HG03378 (cell line): Measurements from ENCODE around the gene HMGCS2.

ENCODE experiments used
- ATAC-seq: cut with Tn5 transposase; IDR thresholded peaks from one replicate; pipeline ENCODE4 v1.9.1; 2021; ENCODE audit warnings: mild to moderate bottlenecking, moderate library complexity; ENCODE audit not compliant: unreplicated experiment

HMGCS2 gene

GRCh38 chr1:119703666-119704450 lies 64.8 kb downstream of the HMGCS2 start:
- ATAC-seq: no peak

- ATAC-seq: no peak
Observed at GRCh38 chr1:119702384-119702783, 66.3 kb downstream of the HMGCS2 start.

- ATAC-seq: no peak
Observed at GRCh38 chr1:119701659-119702058, 67.0 kb downstream of the HMGCS2 start.

GRCh38 chr1:119700326-119700725 lies 68.4 kb downstream of the HMGCS2 start:
- ATAC-seq: no peak
